ENCODE results near the gene MRGPRF.

GRCh38 chr11:69003301-69003865 is 9.7 kb downstream of the MRGPRF start:
- TF ChIP-seq, protein P1, sequence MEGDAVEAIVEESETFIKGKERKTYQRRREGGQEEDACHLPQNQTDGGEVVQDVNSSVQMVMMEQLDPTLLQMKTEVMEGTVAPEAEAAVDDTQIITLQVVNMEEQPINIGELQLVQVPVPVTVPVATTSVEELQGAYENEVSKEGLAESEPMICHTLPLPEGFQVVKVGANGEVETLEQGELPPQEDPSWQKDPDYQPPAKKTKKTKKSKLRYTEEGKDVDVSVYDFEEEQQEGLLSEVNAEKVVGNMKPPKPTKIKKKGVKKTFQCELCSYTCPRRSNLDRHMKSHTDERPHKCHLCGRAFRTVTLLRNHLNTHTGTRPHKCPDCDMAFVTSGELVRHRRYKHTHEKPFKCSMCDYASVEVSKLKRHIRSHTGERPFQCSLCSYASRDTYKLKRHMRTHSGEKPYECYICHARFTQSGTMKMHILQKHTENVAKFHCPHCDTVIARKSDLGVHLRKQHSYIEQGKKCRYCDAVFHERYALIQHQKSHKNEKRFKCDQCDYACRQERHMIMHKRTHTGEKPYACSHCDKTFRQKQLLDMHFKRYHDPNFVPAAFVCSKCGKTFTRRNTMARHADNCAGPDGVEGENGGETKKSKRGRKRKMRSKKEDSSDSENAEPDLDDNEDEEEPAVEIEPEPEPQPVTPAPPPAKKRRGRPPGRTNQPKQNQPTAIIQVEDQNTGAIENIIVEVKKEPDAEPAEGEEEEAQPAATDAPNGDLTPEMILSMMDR (IDR thresholded peaks at IDR 0.05): no peak
- no peak for TF ChIP-seq POLR2A (IDR thresholded peaks at IDR 0.05)
- no peak for TF ChIP-seq EP300 (IDR thresholded peaks at IDR 0.05)
- TF ChIP-seq POLR2AphosphoS5 (IDR thresholded peaks at IDR 0.05): no peak
